NK-92 treated with Interleukin-12 subunit alpha and Interleukin-12 subunit beta, amount 100 ng/mL, for 24 hours (cell line): ENCODE measurements around the gene SDHAF3.
"Not testable (repeated sequence)": the region's sequence is repeated elsewhere in the genome, so short reads cannot be mapped to it uniquely, and the experiment has no call there.

Experiments
- DNase-seq: peaks from one replicate; lab custom pipeline; 2025; lab: John Stamatoyannopoulos, UW

The SDHAF3 gene

GRCh38 chr7:97117372-97118188 lies at the start of gene SDHAF3:
Gene SDHAF3, plus strand, starts transcription at chr7:97117698. Its CDS starts 26 bp downstream, at chr7:97117724.
- DNase-seq: peak; percentile 98

- not testable (repeated sequence) for DNase-seq
Observed at GRCh38 chr7:97072025-97072424, 45.5 kb upstream of the SDHAF3 start.

- no peak for DNase-seq
Observed at GRCh38 chr7:97075928-97076327, 41.6 kb upstream of the SDHAF3 start.

- DNase-seq: no peak
Observed at GRCh38 chr7:97078023-97078969, 39.2 kb upstream of the SDHAF3 start.

GRCh38 chr7:97079300-97079699 lies 38.2 kb upstream of the SDHAF3 start:
- no peak for DNase-seq

GRCh38 chr7:97081521-97082300 lies 35.8 kb upstream of the SDHAF3 start:
- DNase-seq: no peak

GRCh38 chr7:97088364-97088763 lies 29.1 kb upstream of the SDHAF3 start:
- no peak for DNase-seq

GRCh38 chr7:97089771-97090170 lies 27.7 kb upstream of the SDHAF3 start:
- DNase-seq: no peak

- DNase-seq: no peak
Observed at GRCh38 chr7:97090761-97091353, 26.6 kb upstream of the SDHAF3 start.

GRCh38 chr7:97094284-97094930 lies 23.1 kb upstream of the SDHAF3 start:
- no peak for DNase-seq

- DNase-seq: no peak
Observed at GRCh38 chr7:97096037-97096436, 21.5 kb upstream of the SDHAF3 start.

GRCh38 chr7:97096661-97097060 lies 20.8 kb upstream of the SDHAF3 start:
- DNase-seq: no peak

GRCh38 chr7:97104719-97105238 lies 12.7 kb upstream of the SDHAF3 start:
- DNase-seq: peak; percentile 59

- no peak for DNase-seq
Observed at GRCh38 chr7:97107192-97107800, 10.2 kb upstream of the SDHAF3 start.

GRCh38 chr7:97116308-97116707 lies 1.2 kb upstream of the SDHAF3 start:
- DNase-seq: no peak

GRCh38 chr7:97117035-97117371 lies 495 bp upstream of the SDHAF3 start:
- no peak for DNase-seq

- DNase-seq: no peak
Observed at GRCh38 chr7:97118306-97118917, 914 bp downstream of the SDHAF3 start.

GRCh38 chr7:97119747-97120146 lies 2.2 kb downstream of the SDHAF3 start:
- DNase-seq: no peak

GRCh38 chr7:97120713-97121457 lies 3.4 kb downstream of the SDHAF3 start:
- no peak for DNase-seq
